DOHH2 (cell line): ENCODE data around the gene JAK1.

Experiments used
- H3F3A ChIP-seq: fragments of 200-600 bp; sonication (generic), shearing (Covaris generic); 2 replicates; pipeline ENCODE4 v1.6.0; 2016; ENCODE audit warnings: antibody characterized with exemption, mild to moderate bottlenecking; ENCODE audit not compliant: control insufficient read depth, insufficient read depth
- H3K27ac ChIP-seq: fragments of 200-600 bp; sonication (generic); 2 replicates; pipeline ENCODE4 v1.5.1; 2014; ENCODE audit warnings: low read depth, mild to moderate bottlenecking, low read length, moderate library complexity
- H3K27me3 ChIP-seq: fragments of 200-600 bp; sonication (generic); 2 replicates; pipeline ENCODE4 v1.6.1; 2014; ENCODE audit warnings: mild to moderate bottlenecking, low read length, mixed read lengths; ENCODE audit not compliant: control insufficient read depth
- H3K36me3 ChIP-seq: fragments of 200-600 bp; sonication (generic); 2 replicates; pipeline ENCODE4 v1.6.1; 2014; ENCODE audit warnings: mild to moderate bottlenecking, low read length, moderate library complexity, mixed read lengths; ENCODE audit not compliant: control insufficient read depth
- H3K4me1 ChIP-seq: fragments of 200-600 bp; sonication (generic); 2 replicates; pipeline ENCODE4 v1.6.1; 2014; ENCODE audit warnings: mild to moderate bottlenecking, low read length, mixed read lengths; ENCODE audit not compliant: control insufficient read depth
- H3K4me2 ChIP-seq: fragments of 200-600 bp; sonication (generic); 2 replicates; pipeline ENCODE4 v1.6.0; 2014; ENCODE audit warnings: mild to moderate bottlenecking, low read length, moderate library complexity
- H3K4me3 ChIP-seq: fragments of 200-600 bp; sonication (generic); 2 replicates; pipeline ENCODE4 v1.5.1; 2014; ENCODE audit warnings: mild to moderate bottlenecking, low read length, mixed read lengths
- H3K79me2 ChIP-seq: fragments of 200-600 bp; sonication (generic); 2 replicates; pipeline ENCODE4 v1.6.1; 2014; ENCODE audit warnings: mild to moderate bottlenecking, low read length, mixed read lengths; ENCODE audit not compliant: control insufficient read depth
- H3K9me2 ChIP-seq: fragments of 200-600 bp; sonication (generic); replicated peaks from 2 replicates; pipeline ENCODE4 v1.6.1; 2014; ENCODE audit warnings: mild to moderate bottlenecking, low read length, mixed read lengths; ENCODE audit not compliant: control insufficient read depth
- H3K9me3 ChIP-seq: fragments of 200-600 bp; sonication (generic); 2 replicates; pipeline ENCODE4 v1.6.1; 2014; ENCODE audit warnings: antibody characterized with exemption, low read length, mixed read lengths; ENCODE audit not compliant: control insufficient read depth, insufficient read depth
- H4K20me1 ChIP-seq: fragments of 200-600 bp; sonication (generic); 2 replicates; pipeline ENCODE4 v1.6.0; 2014; ENCODE audit warnings: low read depth, mild to moderate bottlenecking, antibody characterized with exemption, low read length, moderate library complexity; ENCODE audit not compliant: control insufficient read depth, insufficient read depth
- EZH2phosphoT487 ChIP-seq: fragments of 200-600 bp; sonication (generic); IDR thresholded peaks from 2 replicates; pipeline ENCODE4 v1.6.1; 2017; ENCODE audit warnings: borderline replicate concordance, mild to moderate bottlenecking, antibody characterized with exemption, low read length, moderate library complexity, mixed read lengths
- TF ChIP-seq, protein P1 (sequence below): fragments of 200-600 bp; sonication (generic); IDR thresholded peaks from one replicate; pipeline ENCODE4 v1.5.1; 2014; ENCODE audit warnings: antibody characterized with exemption, mild to moderate bottlenecking, low read depth, low read length; ENCODE audit not compliant: poor library complexity, severe bottlenecking

JAK1 gene

GRCh38 chr1:64875101-64875500 lies 91.2 kb downstream of the JAK1 start:
- no peaks in the 10 kb centered on the region for H3K4me1 ChIP-seq
- peaks cover 63% of the 10 kb centered on the region for H3K36me3 ChIP-seq
- H3F3A ChIP-seq = no peaks in the 10 kb centered on the region
- no peaks in the 10 kb centered on the region for H3K79me2 ChIP-seq
- H3K4me3 ChIP-seq = no peak overlapping the region
- H3K4me2 ChIP-seq = no peak overlapping the region
- no peaks in the 10 kb centered on the region for H3K9me2 ChIP-seq
- H3K27ac ChIP-seq = no peak overlapping the region
- no peaks in the 10 kb centered on the region for H4K20me1 ChIP-seq
- H3K9me3 ChIP-seq = no peaks in the 10 kb centered on the region
- H3K27me3 ChIP-seq = no peaks in the 10 kb centered on the region
- TF ChIP-seq, protein P1, sequence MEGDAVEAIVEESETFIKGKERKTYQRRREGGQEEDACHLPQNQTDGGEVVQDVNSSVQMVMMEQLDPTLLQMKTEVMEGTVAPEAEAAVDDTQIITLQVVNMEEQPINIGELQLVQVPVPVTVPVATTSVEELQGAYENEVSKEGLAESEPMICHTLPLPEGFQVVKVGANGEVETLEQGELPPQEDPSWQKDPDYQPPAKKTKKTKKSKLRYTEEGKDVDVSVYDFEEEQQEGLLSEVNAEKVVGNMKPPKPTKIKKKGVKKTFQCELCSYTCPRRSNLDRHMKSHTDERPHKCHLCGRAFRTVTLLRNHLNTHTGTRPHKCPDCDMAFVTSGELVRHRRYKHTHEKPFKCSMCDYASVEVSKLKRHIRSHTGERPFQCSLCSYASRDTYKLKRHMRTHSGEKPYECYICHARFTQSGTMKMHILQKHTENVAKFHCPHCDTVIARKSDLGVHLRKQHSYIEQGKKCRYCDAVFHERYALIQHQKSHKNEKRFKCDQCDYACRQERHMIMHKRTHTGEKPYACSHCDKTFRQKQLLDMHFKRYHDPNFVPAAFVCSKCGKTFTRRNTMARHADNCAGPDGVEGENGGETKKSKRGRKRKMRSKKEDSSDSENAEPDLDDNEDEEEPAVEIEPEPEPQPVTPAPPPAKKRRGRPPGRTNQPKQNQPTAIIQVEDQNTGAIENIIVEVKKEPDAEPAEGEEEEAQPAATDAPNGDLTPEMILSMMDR = no peak
- no peak for TF ChIP-seq EZH2phosphoT487

DNA sequence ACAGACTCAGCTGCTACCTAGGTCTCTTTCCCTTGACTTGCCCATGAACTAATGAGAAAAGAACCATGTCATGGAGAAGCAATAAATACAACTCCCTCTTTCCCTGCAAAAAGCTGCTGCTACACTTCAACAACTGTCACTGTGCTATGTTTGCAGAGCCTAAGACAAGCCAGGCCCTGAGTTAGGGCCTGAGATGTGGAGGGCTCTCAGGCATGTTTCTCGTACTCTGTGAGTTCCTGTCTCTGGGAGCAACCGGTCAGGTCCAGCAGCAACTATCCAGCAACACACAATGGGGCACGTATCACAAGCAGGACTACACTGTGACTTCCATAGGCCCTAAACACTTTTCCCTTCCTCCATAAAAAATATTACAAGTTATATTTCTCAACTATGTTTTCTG lies 91.7 kb downstream of the JAK1 start:
- no peak overlapping the region for H3K4me2 ChIP-seq
- H3K9me2 ChIP-seq = no peaks in the 10 kb centered on the region
- H3K36me3 ChIP-seq = peaks cover 64% of the 10 kb centered on the region

DNA sequence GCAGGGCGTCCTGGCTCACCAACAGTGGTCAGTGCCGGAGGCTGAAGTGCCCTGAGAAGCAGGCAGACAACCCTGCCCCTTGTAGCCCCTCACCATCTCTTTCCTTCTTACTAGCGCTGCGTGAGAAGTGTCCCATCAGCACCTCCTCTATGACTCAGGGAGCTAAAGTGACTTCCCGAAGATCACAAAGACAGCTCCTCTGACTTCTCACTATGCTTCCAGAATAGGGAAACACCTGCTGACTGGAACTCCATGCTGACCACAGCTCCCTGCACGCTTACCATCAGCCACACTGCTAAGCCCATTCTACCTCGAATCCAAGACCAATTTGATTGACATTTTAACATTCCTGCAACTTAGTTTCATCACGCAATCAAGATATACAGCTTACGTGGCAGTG lies 92.8 kb downstream of the JAK1 start:
- Histone ChIP-seq H4K20me1 (no peaks in the 10 kb centered on the region), H3K4me2 (no peak overlapping the region), H3K36me3 (peaks cover 66% of the 10 kb centered on the region), H3K27me3 (no peaks in the 10 kb centered on the region), H3K9me2 (no peaks in the 10 kb centered on the region), H3K27ac (no peak overlapping the region), H3K4me1 (no peaks in the 10 kb centered on the region), H3F3A (no peaks in the 10 kb centered on the region), H3K9me3 (no peaks in the 10 kb centered on the region), H3K4me3 (no peak overlapping the region), H3K79me2 (no peaks in the 10 kb centered on the region)
- TF ChIP-seq, protein P1 = no peak
- no peak for TF ChIP-seq EZH2phosphoT487

More for the DNA sequence above, 91.7 kb downstream of the JAK1 start:
- H3K4me3 ChIP-seq = no peak overlapping the region
- TF ChIP-seq EZH2phosphoT487 = no peak
- TF ChIP-seq, protein P1 = no peak
- no peaks in the 10 kb centered on the region for H3K9me3 ChIP-seq
- no peaks in the 10 kb centered on the region for H3K27me3 ChIP-seq
- H3F3A ChIP-seq = no peaks in the 10 kb centered on the region
- no peaks in the 10 kb centered on the region for H4K20me1 ChIP-seq
- no peaks in the 10 kb centered on the region for H3K79me2 ChIP-seq
- no peaks in the 10 kb centered on the region for H3K4me1 ChIP-seq
- H3K27ac ChIP-seq = no peak overlapping the region

GRCh38 chr1:64872067-64872466 lies 94.3 kb downstream of the JAK1 start:
- H3K79me2 ChIP-seq = no peaks in the 10 kb centered on the region
- no peaks in the 10 kb centered on the region for H3F3A ChIP-seq
- H3K36me3 ChIP-seq = peaks cover 59% of the 10 kb centered on the region
- no peaks in the 10 kb centered on the region for H3K4me1 ChIP-seq
- no peaks in the 10 kb centered on the region for H3K9me3 ChIP-seq
- H4K20me1 ChIP-seq = no peaks in the 10 kb centered on the region
- H3K27ac ChIP-seq = no peak overlapping the region
- H3K27me3 ChIP-seq = no peaks in the 10 kb centered on the region
- no peak for TF ChIP-seq EZH2phosphoT487
- TF ChIP-seq, protein P1 = no peak
- no peak overlapping the region for H3K4me2 ChIP-seq
- H3K4me3 ChIP-seq = no peak overlapping the region
- H3K9me2 ChIP-seq = no peaks in the 10 kb centered on the region
